HCT116 (cell line): ENCODE measurements around the gene HIGD1A. TPM values are rescaled to one million over a fixed set of nuclear protein-coding genes. Genes with fewer than 3 reads are reported as not detected.

Source experiments
- ATAC-seq: fragments of 200-7000 bp; cut with Tn5 transposase; 2 replicates; pipeline ENCODE4 v1.9.1; 2020; ENCODE audit warnings: mild to moderate bottlenecking, moderate library complexity
- BruUV-seq: library from RNA; stranded (reverse); fragments of 400-500 nt; replicated peaks from 2 replicates; lab custom pipeline; 2021; lab: Mats Ljungman, UMichigan
- CTCF ChIA-PET: fragments of 300-600 bp; sonication (Branson Sonifier 250); formaldehyde crosslinking; loops from one replicate; lab custom pipeline; 2021; ENCODE audit warnings: antibody characterized with exemption; lab: Charles Lee
- POLR2A ChIA-PET: fragments of 300-600, 350-600 bp; sonication (Branson Sonifier 250); formaldehyde crosslinking; loops from one replicate; lab custom pipeline; 2021; ENCODE audit warnings: antibody characterized with exemption; lab: Charles Lee
- RAD21 ChIA-PET, 2 experiments: fragments of 300-600 bp; sonication (Branson Sonifier 250); formaldehyde crosslinking; loops; one replicate each; lab custom pipeline; 2023; ENCODE audit warnings: low total read pairs in 2 of 2; ENCODE audit not compliant: uncharacterized antibody in 2 of 2, unreplicated experiment in 2 of 2, low non-redundant PET in 1 of 2; lab: Charles Lee
- DNase-seq: peaks from one replicate; pipeline ENCODE4 v3.0.0-alpha.2; 2010; ENCODE audit warnings: low read depth, low spot score
- H2AFZ ChIP-seq: fragments of 200-600 bp; shearing (Covaris generic), sonication (generic); 2 replicates; pipeline ENCODE4 v1.6.1; 2017; ENCODE audit warnings: low read depth, mixed run types, mixed read lengths, antibody characterized with exemption, low read length; ENCODE audit not compliant: poor library complexity, severe bottlenecking
- H3K27ac ChIP-seq: 2 replicates; pipeline ENCODE4 v1.5.1; 2012; ENCODE audit warnings: low read depth, low read length
- H3K27me3 ChIP-seq: fragments of 200-600 bp; sonication (generic); 2 replicates; pipeline ENCODE4 v1.6.1; 2016; ENCODE audit warnings: mixed run types, low read length, mixed read lengths; ENCODE audit not compliant: insufficient read depth
- H3K36me3 ChIP-seq, 2 experiments: fragments of 200-500 bp in 1 of 2; fragments of 200-600 bp in 1 of 2; sonication (Bioruptor generic) in 1 of 2; sonication (generic) in 1 of 2; 2 replicates each; pipeline versions ENCODE4 v1.5.1 to v1.6.1; 2014 to 2016; ENCODE audit warnings: low read length in 2 of 2, inconsistent platforms in 1 of 2, mixed read lengths in 1 of 2, mixed run types in 1 of 2; ENCODE audit not compliant: insufficient read depth in 2 of 2, control insufficient read depth in 1 of 2
- H3K4me1 ChIP-seq, 2 experiments: fragments of 200-600 bp in 1 of 2; sonication (generic) in 1 of 2; 2 replicates each; pipeline versions ENCODE4 v1.5.1 to v1.6.1; 2012 to 2017; ENCODE audit warnings: low read length in 2 of 2, inconsistent platforms in 1 of 2, mild to moderate bottlenecking in 1 of 2, mixed read lengths in 1 of 2, mixed run types in 1 of 2, moderate library complexity in 1 of 2; ENCODE audit not compliant: insufficient read depth in 2 of 2, control insufficient read depth in 1 of 2
- H3K4me2 ChIP-seq: fragments of 200-600 bp; sonication (generic); 2 replicates; pipeline ENCODE4 v1.6.1; 2017; ENCODE audit warnings: mixed run types, low read length, mixed read lengths
- H3K4me3 ChIP-seq, 2 experiments: fragments of 200-600 bp in 1 of 2; sonication (generic) in 1 of 2; replicated peaks in 1 of 2; 2 replicates each; pipeline ENCODE4 v1.5.1; 2011 to 2016; ENCODE audit warnings: low read length in 2 of 2, control low read depth in 1 of 2, low read depth in 1 of 2, mild to moderate bottlenecking in 1 of 2, mixed read lengths in 1 of 2, mixed run types in 1 of 2
- H3K79me2 ChIP-seq: fragments of 200-600 bp; sonication (generic); 2 replicates; pipeline ENCODE4 v1.6.1; 2017; ENCODE audit warnings: mild to moderate bottlenecking, mixed run types, low read length, moderate library complexity, mixed read lengths; ENCODE audit not compliant: insufficient read depth
- H3K9ac ChIP-seq: fragments of 200-600 bp; sonication (generic); 2 replicates; pipeline ENCODE4 v1.6.1; 2016; ENCODE audit warnings: low read length, mixed read lengths
- H3K9me2 ChIP-seq: fragments of 200-600 bp; sonication (generic), shearing (Covaris generic); 2 replicates; pipeline ENCODE4 v1.6.1; 2017; ENCODE audit warnings: mixed run types, mild to moderate bottlenecking, moderate library complexity; ENCODE audit not compliant: insufficient read depth
- H3K9me3 ChIP-seq, 2 experiments: fragments of 200-500 bp in 1 of 2; fragments of 200-600 bp in 1 of 2; sonication (Bioruptor generic) in 1 of 2; sonication (generic) in 1 of 2; 2 replicates each; pipeline ENCODE4 v1.6.1; 2014 to 2017; ENCODE audit warnings: low read length in 2 of 2, mixed read lengths in 2 of 2, inconsistent platforms in 1 of 2, low read depth in 1 of 2, mild to moderate bottlenecking in 1 of 2, mixed run types in 1 of 2, moderate library complexity in 1 of 2; ENCODE audit not compliant: control insufficient read depth in 1 of 2, insufficient read depth in 1 of 2
- H4K20me1 ChIP-seq: fragments of 200-600 bp; sonication (generic), shearing (Covaris generic); 2 replicates; pipeline ENCODE4 v1.6.1; 2017; ENCODE audit warnings: mixed run types, mild to moderate bottlenecking, moderate library complexity; ENCODE audit not compliant: insufficient read depth
- CEBPB ChIP-seq: IDR thresholded peaks from 2 replicates; pipeline ENCODE4 v1.6.1; 2012; ENCODE audit warnings: low read depth
- EGR1 ChIP-seq: IDR thresholded peaks from 2 replicates; pipeline ENCODE4 v1.6.1; 2012; ENCODE audit warnings: low read depth
- EZH2 ChIP-seq: fragments of 200-600 bp; sonication (generic); IDR thresholded peaks from 2 replicates; pipeline ENCODE4 v1.6.1; 2017; ENCODE audit warnings: antibody characterized with exemption, mixed run types
- EZH2phosphoT487 ChIP-seq: fragments of 200-600 bp; IDR thresholded peaks from 2 replicates; pipeline ENCODE4 v1.6.1; 2018; ENCODE audit warnings: antibody characterized with exemption, borderline replicate concordance
- FOSL1 ChIP-seq: IDR thresholded peaks from 2 replicates; pipeline ENCODE4 v1.6.1; 2012; ENCODE audit warnings: low read depth
- JUND ChIP-seq: IDR thresholded peaks from 2 replicates; pipeline ENCODE4 v1.6.1; 2012
- POLR2AphosphoS5 ChIP-seq: IDR thresholded peaks from 2 replicates; pipeline ENCODE4 v1.6.1; 2011; ENCODE audit warnings: mild to moderate bottlenecking, low read depth, low read length, moderate library complexity
- RAD21 ChIP-seq: IDR thresholded peaks from 2 replicates; pipeline ENCODE4 v1.6.1; 2012; ENCODE audit warnings: low read depth, mild to moderate bottlenecking
- SIN3A ChIP-seq: IDR thresholded peaks from 2 replicates; pipeline ENCODE4 v1.6.1; 2012; ENCODE audit warnings: low read depth
- SP1 ChIP-seq: IDR thresholded peaks from 2 replicates; pipeline ENCODE4 v1.6.1; 2012; ENCODE audit warnings: low read depth
- TCF7L2 ChIP-seq: IDR thresholded peaks from 2 replicates; pipeline ENCODE4 v1.7.0; 2011; ENCODE audit warnings: borderline replicate concordance, inconsistent platforms; ENCODE audit not compliant: insufficient read depth, insufficient read length; ENCODE audit errors: extremely low read depth
- YY1 ChIP-seq: IDR thresholded peaks from 2 replicates; pipeline ENCODE4 v1.6.1; 2011; ENCODE audit warnings: low read length, low read depth, moderate library complexity, mild to moderate bottlenecking; ENCODE audit not compliant: insufficient replicate concordance; ENCODE audit errors: extremely low read depth
- ZFX ChIP-seq: fragments of 450-650 bp; IDR thresholded peaks from 2 replicates; pipeline ENCODE4 v1.6.1; 2017
- intact Hi-C: fragments of 100-400 bp; cut with micrococcal nuclease; formaldehyde crosslinking; loops from 2 replicates; pipeline ENCODE4 v1.10.0; 2022
- total RNA-seq: library from RNA; stranded (reverse); gene quantifications from one replicate; pipeline ENCODE4 v1.2.1, GENCODE V29; 2021; ENCODE audit not compliant: unreplicated experiment
- TF ChIP-seq, protein P1 (sequence below): IDR thresholded peaks from 2 replicates; pipeline ENCODE4 v1.6.1; 2012
- TF ChIP-seq, protein P2 (sequence below): IDR thresholded peaks from 2 replicates; pipeline ENCODE4 v1.6.1; 2012
- TF ChIP-seq, protein P3 (sequence below), 3 experiments: fragments of 200-600 bp in 1 of 3; sonication (generic) in 1 of 3; IDR thresholded peaks in 2 of 3; conservative IDR thresholded peaks in 1 of 3; 2 replicates each; pipeline ENCODE4 v1.5.1; 2012 to 2017; ENCODE audit warnings: low read depth in 2 of 3, low read length in 2 of 3, antibody characterized with exemption in 1 of 3, borderline replicate concordance in 1 of 3, control low read depth in 1 of 3, mild to moderate bottlenecking in 1 of 3, mixed read lengths in 1 of 3, mixed run types in 1 of 3, moderate library complexity in 1 of 3; ENCODE audit not compliant: insufficient read depth in 1 of 3

Gene HIGD1A
- total RNA-seq, 1 experiment from 2014 or later = 71.2 TPM

GRCh38 chr3:42762046-42762724 is 42.1 kb downstream of the HIGD1A start:
- ChIA-PET CTCF (interaction anchor here (1.0 kb wide), 1 partner anchor 15 kb away, joined by 3 read pairs; no protein-coding TSS in a partner anchor), POLR2A (no interaction called here), RAD21 (no interaction called here)
- no peaks in the 10 kb centered on the region for H3K79me2 ChIP-seq
- H3K4me1 ChIP-seq = no peaks in the 10 kb centered on the region
- ATAC-seq (no peak), DNase-seq (no peak)
- no peak overlapping the region for H3K4me3 ChIP-seq
- no peak overlapping the region for H3K4me2 ChIP-seq
- H3K27ac ChIP-seq = no peak overlapping the region
- no peaks in the 10 kb centered on the region for H3K9me3 ChIP-seq
- intact Hi-C loops = no loop called here
- BruUV-seq = no TSS peak
- TF ChIP-seq SIN3A = no peak
- no peak for TF ChIP-seq TCF7L2
- TF ChIP-seq, protein P1, sequence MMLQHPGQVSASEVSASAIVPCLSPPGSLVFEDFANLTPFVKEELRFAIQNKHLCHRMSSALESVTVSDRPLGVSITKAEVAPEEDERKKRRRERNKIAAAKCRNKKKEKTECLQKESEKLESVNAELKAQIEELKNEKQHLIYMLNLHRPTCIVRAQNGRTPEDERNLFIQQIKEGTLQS = no peak
- TF ChIP-seq FOSL1 = no peak
- no peak for TF ChIP-seq POLR2AphosphoS5
- no peak for TF ChIP-seq ZFX
- TF ChIP-seq RAD21 = no peak
- no peak for TF ChIP-seq EGR1
- no peak for TF ChIP-seq SP1
- TF ChIP-seq JUND = no peak
- no peak for TF ChIP-seq CEBPB
- TF ChIP-seq, protein P2, sequence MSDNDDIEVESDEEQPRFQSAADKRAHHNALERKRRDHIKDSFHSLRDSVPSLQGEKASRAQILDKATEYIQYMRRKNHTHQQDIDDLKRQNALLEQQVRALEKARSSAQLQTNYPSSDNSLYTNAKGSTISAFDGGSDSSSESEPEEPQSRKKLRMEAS = no peak
- TF ChIP-seq EZH2phosphoT487 = no peak
- TF ChIP-seq YY1 = no peak
- TF ChIP-seq, protein P3, sequence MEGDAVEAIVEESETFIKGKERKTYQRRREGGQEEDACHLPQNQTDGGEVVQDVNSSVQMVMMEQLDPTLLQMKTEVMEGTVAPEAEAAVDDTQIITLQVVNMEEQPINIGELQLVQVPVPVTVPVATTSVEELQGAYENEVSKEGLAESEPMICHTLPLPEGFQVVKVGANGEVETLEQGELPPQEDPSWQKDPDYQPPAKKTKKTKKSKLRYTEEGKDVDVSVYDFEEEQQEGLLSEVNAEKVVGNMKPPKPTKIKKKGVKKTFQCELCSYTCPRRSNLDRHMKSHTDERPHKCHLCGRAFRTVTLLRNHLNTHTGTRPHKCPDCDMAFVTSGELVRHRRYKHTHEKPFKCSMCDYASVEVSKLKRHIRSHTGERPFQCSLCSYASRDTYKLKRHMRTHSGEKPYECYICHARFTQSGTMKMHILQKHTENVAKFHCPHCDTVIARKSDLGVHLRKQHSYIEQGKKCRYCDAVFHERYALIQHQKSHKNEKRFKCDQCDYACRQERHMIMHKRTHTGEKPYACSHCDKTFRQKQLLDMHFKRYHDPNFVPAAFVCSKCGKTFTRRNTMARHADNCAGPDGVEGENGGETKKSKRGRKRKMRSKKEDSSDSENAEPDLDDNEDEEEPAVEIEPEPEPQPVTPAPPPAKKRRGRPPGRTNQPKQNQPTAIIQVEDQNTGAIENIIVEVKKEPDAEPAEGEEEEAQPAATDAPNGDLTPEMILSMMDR (IDR thresholded peaks at IDR 0.05 in 2 of 3, conservative IDR thresholded peaks at IDR 0.05 in 1 of 3; ENCODE audit: borderline replicate concordance in 1 of 3, insufficient read depth in 1 of 3, low read depth in 2 of 3, low read length in 2 of 3) = no peak
- no peak for TF ChIP-seq EZH2
- no peak overlapping the region for H2AFZ ChIP-seq
- no peaks in the 10 kb centered on the region for H3K36me3 ChIP-seq
- no peaks in the 10 kb centered on the region for H3K27me3 ChIP-seq
- no peak overlapping the region for H3K9ac ChIP-seq
- no peaks in the 10 kb centered on the region for H4K20me1 ChIP-seq
- no peaks in the 10 kb centered on the region for H3K9me2 ChIP-seq
